GM18520 (cell line): ENCODE data around the gene AGFG2.

Experiments used
- ATAC-seq: cut with Tn5 transposase; IDR thresholded peaks from one replicate; pipeline ENCODE4 v1.9.1; 2021; ENCODE audit not compliant: unreplicated experiment

AGFG2 gene

DNA sequence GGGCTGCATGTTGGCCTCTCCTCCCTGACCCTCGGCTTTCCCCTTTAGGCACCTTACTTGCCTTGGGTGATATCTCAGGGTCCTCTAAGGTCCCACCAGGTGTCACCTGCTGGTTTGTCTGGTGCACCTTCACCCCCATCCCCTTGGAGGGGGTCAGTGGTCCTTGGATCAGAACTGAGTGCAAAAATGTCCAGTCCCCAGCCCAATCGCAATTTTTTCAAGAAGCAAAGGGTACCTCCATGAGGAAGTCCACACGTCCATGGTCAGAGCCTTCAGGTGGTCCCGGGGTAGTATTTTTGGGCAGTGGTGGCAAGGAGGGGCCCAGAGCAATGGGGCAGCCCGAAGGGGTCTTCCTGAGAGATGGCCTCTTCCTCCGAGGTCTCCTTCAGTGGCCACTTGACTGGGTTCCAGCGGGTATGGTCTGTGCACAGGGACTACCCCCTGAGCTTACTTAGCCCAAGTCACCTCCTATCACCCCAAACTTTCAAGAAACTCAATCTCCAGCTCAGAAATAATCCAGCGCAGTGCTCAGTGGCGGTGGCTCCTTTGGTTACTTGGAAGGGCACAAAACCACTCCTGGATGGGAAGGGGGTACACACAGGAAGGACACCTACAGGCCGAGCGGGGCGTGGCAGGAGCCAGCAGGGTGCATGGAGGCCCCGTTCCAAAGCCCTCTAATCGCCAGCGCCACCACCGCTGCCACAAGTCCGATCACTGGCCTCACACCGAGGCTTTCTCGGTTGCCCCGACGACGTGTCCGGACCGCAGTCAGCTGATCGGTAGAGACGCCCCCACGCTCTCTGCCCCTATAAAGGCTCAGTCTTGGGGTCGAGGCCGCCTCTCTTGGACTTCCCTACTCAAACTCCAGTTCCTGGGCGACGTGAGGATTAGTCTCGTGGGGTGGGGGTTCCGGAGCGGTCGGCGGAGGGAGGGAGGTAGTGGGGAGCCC lies 30.2 kb downstream of the AGFG2 start:
- ATAC-seq: no peak

DNA sequence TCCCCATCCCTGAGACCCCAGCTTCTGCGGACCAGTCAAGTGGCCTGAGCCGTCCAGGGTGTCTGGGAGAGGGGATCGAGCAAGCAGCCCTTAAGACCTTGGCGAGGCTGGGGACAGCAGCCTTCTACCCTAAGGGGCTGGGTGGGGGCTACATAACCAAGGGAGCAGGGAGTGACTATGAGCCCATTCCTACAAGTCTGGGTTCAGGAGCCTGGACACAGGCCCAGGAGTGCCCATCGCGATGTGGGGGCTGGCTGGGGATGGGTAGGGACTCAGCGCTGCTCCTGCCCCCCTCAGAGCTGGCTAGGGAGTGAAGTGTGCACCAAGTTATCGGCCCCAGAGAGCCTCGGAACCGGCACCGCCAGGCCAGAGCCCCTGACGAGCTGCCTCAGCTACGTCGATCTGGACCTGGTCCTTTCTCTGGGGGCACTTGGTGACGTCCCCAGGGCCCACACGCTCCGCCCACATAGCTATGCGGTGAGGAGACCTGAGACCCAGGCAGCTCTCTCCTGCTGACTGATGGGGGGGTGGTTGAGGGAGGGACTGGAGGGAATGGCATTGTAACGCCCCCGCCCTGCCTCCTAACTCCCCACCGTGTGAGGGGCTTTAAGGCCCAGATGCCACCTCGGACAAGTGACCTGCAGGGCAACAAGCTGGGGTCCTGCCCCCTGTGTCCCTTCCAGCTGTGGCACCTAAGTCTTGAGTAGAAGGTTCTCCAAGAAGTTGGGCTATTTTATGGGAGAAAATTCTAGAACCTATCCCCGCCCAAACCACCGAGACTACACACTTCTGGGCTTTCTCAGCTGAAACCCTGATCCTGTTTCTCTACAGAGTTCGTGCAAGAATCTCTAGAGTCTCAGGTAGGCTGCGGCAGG lies 32.2 kb downstream of the AGFG2 start:
- ATAC-seq: no peak

- ATAC-seq: no peak
Observed at GRCh38 chr7:100571829-100572116, 32.8 kb downstream of the AGFG2 start.

DNA sequence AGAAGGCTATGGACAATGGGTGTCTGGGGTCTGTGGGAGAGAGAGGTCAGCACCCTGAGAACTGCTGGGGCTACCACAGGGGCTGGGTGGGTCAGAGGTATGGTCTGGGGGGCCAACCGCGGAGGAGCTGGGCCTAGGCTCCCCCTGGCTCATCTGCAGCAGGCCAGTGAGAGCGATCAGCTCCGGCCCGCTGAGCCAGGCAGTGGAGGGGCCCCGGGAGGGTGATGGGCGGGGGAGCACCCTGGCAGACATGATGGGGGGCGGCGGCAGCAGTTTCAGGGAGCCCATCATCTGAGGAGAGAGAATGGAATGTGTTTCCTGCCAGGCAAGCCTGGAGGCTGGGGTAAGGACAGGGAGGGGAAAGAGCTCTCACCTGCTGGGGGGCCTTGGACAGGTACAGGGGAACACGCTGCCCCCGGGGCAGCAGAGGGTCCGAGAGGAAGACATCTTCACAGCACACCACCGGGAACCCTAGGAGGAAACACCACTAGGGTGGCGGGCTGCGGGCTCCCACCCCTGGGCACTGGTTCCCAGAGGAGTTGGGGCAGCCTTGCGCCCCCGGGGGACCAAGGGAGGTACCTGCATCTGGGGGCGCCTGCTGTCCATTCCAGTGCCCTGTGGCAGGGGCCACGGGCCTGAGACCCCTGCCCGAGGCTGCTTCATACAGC lies 33.4 kb downstream of the AGFG2 start:
- no peak for ATAC-seq

DNA sequence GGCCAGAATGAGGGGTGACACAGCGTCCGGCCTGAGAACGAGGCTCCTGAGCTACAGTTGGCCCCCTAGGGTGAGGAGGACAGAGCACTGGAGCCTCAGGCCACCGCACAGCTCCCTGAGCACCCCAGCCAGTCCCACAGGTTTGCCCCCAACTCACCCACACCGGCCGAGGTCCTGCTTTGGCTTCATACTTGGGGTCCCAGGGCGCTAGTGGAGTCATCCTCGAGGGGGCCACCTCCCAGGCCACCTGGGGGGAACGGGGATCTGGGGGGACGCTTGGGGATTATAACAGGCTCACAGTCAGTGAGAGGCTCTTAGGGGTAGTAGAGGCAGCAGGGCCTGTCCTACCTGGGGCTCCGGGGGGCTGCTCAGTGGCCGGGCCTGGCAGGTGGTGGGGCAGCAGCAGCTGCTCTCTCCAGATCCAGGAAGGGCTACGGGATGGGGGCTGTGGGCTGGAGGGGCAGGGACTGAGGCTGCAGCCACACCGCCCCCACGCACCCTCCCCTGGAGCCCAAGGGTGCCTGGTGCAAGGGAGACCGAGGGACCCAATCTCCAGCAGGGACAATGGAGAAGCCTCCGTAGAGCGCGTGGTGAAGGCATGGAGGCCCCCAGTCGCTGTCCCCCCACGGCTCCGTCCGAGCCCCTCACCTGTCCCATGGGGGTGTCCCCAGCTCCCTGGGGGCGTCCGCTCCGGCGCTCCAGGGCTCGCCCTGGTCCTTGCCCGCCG lies 34.1 kb downstream of the AGFG2 start:
- no peak for ATAC-seq

DNA sequence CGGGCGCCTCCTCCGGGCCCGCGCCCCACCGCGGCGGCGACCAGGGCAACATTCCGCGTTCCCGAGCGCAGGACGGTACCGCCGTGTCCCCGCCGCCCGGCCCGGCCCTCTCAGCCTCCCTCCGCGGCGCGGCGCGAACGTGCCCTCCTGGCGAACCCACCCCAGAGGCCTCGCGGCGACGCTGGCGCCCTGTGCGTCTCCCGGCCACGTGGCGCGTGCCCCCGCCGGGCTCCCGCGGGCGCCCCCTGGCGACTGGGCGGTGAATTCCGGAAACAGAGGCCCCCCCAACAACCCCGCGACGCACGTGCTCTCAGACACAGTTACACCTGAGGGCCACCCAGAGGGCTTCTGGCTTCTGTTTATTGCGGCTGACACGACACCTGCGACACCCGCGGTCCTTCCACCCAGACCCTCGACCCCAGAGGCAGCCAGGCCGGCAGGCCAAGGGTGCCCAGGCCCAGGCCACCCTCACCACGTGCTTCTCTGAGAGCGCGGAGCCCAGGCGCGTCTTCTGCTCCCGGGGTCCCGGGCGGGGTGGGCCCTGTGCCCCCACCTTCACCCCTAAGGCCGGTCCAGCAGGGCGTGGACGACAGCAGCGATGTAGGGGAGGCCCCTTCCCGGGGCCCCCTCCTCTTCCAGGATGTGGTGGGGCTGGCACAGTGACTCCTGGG lies 34.8 kb downstream of the AGFG2 start, which contains the start of gene SAP25:
Gene SAP25 (minus strand): TSS at position 210 of the 671 bp plus-strand sequence. CDS start 158 bp downstream, at position 52.
- no peak for ATAC-seq

DNA sequence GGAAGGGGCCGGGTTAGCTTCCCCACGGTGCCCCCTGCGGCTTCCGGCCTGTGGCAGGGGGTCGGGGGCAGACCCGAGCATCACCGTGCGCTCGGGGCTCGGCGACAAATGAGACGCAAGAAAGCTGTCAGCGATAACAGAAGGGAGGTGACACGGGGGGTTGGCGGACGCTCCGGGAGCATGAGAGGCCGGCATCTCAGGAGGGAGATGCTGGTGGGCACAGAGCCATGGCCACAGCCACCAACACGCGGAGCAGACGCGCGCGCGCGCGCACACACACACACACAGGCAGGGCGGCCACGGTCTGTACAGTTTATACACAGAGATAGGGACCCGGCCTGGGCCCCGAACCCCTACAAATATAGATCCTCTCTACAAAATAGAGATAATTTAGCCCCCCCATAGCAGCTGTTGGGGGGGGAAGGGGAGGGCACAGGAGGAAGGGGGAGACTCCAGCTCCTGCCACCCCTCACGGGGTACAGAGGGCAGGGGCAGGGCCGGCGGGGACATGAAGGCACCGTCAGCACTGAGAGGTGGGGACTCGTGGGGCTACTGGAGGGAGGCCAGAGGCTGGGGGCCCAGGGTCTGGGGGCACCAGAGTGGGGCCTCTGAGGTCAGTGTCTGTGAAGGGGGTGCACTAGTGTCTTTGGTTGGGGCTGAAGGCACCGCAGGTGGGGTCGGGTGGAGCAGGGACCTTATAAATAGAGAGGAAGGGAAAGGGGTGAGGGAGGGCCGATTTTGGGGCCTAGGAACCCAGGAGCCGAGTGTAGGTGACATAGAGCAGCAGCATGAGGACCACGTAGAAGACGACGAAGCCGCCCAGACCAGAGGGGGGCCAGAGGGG lies 35.6 kb downstream of the AGFG2 start:
- ATAC-seq: no peak

DNA sequence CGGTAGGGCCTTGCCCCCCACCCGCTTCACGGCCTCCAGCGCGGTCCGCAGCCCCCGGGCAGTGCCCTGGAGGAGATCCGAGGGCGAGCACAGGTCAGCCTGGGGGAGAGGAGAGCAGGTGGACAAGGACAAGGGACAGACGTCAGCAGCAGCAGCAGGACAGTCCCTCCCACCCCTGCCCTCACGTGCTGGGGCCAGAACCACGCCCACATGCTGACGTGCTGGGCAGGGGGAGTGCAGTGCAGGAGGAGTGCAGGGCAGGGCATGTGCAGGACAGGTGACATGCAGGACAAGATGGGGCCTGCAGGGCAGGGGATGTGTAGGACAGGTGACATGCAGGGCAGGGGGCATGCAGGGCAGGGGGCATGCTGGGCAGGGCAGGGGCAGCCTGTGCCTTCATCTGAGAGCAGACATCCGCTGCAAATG lies 36.2 kb downstream of the AGFG2 start:
- ATAC-seq: no peak

DNA sequence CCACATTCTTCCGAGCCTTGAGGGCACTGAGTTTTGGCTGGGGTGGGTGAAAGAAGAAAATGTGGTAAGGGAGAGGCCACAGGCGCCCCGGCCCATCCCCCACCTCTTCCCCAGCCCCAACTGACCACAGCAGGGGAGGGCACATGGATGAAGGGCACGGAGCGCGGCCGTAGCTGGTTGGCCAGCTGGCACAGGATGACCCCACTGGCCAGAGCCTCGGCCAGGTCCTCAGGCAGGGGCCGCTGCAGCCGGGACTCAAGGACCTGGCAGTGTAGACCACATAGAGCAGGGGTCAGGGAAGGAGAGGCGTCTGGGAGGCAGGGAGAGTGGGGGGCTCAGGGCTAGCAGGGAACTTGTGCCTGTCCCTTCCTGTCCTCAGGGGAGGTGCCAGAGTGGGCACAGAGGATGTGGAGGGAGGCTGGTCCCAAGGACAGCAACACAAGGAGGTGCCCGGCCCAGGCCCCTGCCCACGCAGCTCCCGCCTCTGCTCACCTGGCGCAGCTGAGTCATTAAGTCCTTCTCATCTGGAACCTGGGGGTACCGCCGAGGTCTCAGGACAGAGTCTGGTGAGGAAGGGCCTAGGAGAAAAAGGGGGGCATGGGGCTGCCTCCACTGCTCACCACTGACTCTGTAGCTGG lies 36.9 kb downstream of the AGFG2 start:
- ATAC-seq: no peak

GRCh38 chr7:100576384-100576993 lies 37.5 kb downstream of the AGFG2 start:
- ATAC-seq: no peak

DNA sequence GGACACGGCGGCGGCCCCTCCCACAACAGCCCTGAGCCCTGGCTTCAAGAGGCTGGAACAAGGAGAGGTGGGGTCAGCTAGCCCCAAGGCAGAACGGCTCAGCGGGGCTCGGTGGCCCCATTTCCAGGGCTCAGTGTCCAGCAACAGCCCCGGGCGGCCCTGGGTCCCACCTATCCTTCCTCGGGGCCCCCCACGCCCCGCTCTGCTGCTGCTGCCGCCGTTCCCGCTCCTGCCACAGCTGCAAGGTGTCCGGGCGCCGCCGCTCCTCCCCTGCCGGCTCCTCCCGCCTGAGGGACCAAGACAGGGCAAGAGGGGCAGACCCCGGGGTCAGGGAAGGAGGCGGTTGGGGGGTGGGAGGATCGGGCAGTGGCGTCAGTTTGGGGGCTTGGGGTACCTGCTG lies 38.1 kb downstream of the AGFG2 start:
- no peak for ATAC-seq

- ATAC-seq: no peak
Observed at GRCh38 chr7:100577507-100577906, 38.5 kb downstream of the AGFG2 start.

GRCh38 chr7:100578246-100579183 lies 39.5 kb downstream of the AGFG2 start:
- ATAC-seq: no peak

DNA sequence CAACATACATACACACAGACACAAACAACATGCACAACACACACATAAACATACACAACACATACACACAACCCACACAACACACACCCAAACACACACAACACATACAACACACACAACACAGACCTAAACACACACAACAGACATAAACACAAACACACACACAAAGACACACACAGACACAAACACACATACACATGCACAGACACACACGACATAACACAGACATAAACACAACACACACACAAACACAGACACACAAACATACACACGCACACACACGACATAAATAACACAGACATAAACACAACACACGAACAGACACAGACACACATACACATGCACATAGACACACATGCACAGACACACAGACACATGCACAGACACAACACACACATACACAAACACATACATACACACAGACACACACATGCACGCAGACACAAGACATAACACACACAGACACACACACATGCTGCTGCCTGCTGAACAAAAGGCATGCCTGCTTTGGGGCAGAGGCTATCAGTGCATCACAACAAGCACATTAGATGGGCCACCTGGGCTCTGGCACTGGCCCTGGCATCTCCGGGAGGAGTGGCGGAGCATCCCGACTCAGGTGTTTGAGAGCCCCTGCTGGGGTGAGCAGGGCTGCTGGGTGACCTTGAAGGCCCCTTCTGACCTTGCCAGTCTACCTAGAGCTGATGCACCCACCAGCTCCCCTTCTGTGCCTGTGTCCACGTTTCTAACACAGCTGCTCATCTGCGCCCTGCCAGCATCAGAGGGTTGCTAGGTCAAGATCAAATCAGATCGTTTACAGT lies 41.7 kb downstream of the AGFG2 start:
- ATAC-seq: no peak

GRCh38 chr7:100582041-100582579 lies 43.1 kb downstream of the AGFG2 start:
- ATAC-seq: no peak

- no peak for ATAC-seq
Observed at GRCh38 chr7:100582650-100583049, 43.6 kb downstream of the AGFG2 start.
